GM15510 (cell line): Measurements from ENCODE around the gene SPRY4.

Source experiments
- POLR2A ChIP-seq: IDR thresholded peaks from 3 replicates; pipeline ENCODE4 v1.6.1; 2011; ENCODE audit warnings: borderline replicate concordance; ENCODE audit not compliant: insufficient read length; ENCODE audit errors: extremely low read depth

Gene SPRY4

DNA sequence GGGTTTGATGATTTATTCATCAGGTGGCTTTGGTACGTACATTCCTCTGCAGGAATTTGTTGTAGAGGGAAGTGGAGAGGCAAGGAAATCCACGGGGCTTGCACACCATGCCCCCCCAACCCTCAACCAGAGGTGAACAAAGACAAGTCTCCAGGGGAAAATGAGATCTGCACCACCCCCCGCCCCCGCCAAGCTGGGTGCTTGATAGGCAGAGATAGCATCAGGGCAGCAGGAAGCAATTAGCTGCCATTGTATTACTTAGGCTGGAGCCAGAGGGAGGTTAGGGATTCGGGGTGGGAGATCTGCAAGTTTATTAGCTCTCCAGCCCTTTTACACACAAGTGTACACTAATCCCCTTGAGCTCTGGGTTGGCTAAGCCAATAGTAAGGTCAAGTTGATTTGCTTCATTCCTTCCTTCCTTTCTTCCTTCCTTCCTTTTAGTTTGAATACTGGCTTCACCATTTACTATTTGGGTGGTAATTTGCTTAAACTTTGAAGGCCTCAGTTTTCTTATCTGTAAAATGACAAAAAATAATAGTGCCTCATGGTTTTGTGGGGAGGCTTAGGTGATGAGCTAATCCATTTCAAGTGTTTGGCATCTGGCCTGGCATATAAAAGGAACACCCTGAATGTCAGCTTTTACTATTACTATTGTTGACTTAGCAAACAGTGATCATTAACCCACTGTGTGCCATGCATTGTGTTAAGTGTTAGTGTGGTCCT, 34.1 kb downstream of the SPRY4 start:
- no peak for TF ChIP-seq POLR2A

DNA sequence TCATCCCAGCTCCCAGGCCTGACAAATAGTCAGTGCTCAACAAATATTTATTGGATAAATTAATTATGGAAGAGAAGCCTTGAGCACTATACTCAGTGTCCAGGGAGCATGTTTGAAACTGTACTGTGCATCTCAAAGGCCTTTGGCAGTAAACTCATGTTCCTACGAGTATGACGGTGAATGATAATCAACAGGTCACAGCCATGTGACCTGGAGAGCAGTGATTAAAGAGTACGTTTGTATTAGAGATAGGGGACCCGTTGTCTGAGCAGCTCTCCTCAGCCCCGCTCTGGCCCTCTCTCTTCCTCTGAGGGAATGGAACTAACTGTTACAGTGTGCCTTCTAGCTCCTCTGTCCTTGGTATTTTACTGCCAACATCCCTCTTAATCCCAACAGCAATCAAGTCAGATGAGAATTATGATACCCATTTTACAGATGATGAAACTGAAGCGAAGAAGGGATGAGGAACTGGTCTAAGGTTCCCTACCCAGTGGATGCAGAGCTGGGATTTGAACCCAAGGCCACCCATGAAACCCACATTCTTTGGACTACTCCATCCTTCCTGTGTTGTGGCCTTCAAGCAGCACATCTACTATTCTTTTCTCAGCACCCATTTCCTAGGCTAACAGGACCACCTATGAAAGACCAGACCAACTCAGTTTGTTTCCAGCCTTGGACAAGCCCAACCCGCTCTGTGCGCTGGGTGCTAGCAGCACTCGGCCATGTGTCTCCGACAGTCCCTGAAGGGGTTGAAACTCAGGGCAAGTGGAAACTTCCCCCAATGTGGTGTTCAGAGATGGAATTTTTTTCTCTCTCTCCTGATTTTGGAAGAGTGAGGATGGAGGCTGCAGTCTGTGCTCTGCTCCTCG, 34.9 kb downstream of the SPRY4 start:
- TF ChIP-seq POLR2A = no peak

GRCh38 chr5:142287973-142288313, 36.9 kb downstream of the SPRY4 start:
- TF ChIP-seq POLR2A = no peak

GRCh38 chr5:142287096-142287972, 37.5 kb downstream of the SPRY4 start:
- no peak for TF ChIP-seq POLR2A

DNA sequence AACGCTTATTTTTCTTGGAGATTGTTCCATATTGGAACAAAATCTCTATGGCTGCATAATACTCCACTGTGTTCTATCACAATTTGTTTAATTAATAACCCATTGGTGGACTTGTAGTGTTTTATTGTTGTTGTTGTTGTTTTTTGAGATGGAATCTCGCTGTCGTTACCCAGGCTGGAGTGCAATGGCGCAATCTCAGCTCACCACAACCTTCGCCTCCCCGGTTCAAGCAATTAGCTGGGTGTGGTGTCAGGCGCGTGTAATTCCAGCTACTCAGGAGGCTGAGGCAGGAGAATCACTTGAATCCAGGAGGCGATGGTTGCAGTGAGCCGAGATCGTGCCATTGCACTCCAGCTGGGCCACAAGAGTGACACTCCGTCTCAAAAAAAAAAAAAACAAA, 38.7 kb downstream of the SPRY4 start:
- no peak for TF ChIP-seq POLR2A

GRCh38 chr5:142283304-142283703, 41.5 kb downstream of the SPRY4 start:
- TF ChIP-seq POLR2A = no peak

DNA sequence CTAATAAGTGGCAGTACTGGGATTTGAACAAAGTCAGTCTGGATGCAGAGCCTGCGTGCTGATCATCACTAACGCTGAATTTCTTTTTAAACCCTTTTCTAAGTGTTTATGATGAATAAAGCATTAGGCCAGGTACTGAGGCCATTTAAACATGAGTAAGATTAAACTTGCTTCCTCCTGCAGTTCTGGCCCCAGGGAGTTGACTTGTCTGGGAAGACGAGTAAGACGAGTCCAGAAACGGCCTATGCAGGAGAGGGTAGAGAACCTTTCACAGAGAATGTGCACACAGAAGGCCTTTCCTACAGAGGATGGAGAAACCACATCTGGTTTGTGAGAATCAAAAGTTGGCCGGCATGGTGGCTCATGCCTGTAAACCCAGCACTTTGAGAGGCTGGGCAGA, 42.9 kb downstream of the SPRY4 start:
- no peak for TF ChIP-seq POLR2A

- no peak for TF ChIP-seq POLR2A
These were observed 43.8 kb downstream of the SPRY4 start for GRCh38 chr5:142281008-142281367.

DNA sequence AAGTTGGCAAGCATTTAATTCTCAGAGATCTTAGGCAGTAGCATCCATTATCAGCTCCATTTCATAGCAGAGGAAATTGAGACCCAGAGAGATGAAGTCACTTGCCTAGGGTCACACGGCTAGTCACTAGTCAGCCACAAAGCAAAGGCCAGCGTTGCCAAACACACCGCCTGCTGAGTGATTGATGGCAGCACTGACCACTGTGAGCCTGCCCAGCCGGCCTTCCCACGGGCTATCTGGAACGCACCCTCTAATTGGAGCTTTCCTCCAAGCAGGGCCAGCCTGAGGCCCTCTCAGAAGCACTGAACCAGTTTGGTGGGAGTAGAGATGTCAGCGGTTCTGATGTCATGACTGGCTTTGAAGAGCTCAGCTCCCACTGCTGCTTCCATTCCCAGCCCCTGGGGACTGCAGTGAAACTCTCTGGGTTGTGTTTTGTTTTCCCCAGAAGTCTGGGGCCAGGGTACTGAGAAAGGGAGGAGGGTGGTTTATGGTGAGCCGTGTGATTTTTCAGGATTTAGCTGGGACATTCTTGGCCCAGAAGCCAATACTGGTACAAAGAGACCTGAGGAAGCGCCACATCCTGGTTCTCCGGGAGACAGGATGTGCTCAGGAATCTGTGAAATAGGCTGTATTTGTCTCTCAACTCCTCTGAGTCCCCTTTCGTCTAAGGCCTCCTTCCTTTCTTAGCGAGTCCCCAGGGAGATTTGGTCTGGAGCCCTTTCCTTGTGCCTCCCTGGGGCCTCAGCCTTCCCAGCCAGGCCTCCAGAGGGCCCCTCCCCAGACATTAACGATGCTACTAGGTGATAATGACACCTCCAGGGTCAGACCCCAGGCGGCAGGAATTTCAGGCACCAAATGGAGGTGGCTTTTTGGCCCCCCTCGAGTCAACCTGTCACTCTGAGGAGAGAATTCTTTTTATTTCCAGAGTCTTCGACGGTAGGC, 44.5 kb downstream of the SPRY4 start:
- no peak for TF ChIP-seq POLR2A

GRCh38 chr5:142278627-142279026, 46.2 kb downstream of the SPRY4 start:
- no peak for TF ChIP-seq POLR2A

GRCh38 chr5:142277796-142278195, 47.0 kb downstream of the SPRY4 start:
- no peak for TF ChIP-seq POLR2A

DNA sequence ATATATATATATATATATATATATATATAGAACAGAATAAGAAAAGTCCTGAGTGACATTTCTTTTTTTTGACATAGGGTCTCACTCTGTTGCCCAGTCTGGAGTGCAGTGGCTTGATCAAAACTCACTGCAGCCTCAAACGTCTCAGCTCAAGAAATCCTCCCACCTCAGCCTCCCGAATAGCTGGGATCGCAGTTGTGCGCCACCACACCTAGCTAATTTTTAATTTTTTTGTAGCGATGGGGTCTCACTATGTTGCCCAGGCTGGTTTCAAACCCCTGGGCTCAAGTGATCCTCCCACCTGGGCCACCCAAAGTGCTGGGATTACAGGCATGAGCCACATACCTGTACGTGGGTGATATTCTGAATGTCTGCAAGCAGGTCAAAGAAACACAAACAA, 48.3 kb downstream of the SPRY4 start:
- no peak for TF ChIP-seq POLR2A

GRCh38 chr5:142275496-142275895, 49.3 kb downstream of the SPRY4 start:
- no peak for TF ChIP-seq POLR2A

DNA sequence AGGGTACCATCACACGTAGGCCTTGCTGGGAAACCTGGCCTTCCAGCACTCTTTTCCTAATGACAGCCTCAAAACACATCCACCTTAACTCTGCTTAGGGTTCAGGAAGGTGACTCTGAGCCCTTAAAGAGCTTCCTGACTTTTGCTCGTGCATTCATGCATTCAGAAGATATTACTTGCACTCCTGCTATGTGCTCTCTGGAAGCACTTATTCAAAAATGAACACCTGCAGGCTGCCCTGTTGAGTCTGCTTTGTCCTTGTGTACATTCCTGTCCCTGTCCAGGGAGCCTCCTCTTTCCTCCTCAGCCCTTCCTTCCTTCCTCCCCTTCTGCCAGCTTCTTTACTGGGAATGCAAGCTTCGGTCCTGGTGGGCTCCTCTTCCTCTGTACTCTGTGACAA, 61.5 kb downstream of the SPRY4 start:
- TF ChIP-seq POLR2A = no peak
